HL-60 (cell line): ENCODE results near the gene SMOC2.

Experiments used
- CTCF ChIP-seq: IDR thresholded peaks from one replicate; pipeline ENCODE4 v1.5.1; 2011; ENCODE audit warnings: low read length, control low read depth, inconsistent platforms; ENCODE audit not compliant: insufficient read depth
- REST ChIP-seq: IDR thresholded peaks from 2 replicates; pipeline ENCODE4 v1.6.1; 2012; ENCODE audit warnings: low read depth; ENCODE audit not compliant: insufficient replicate concordance

- TF ChIP-seq REST, result no peak
- no peak for TF ChIP-seq CTCF
Measured at GRCh38 chr6:168447282-168447681, 6.3 kb downstream of the SMOC2 start.
